GDM1 (cell line): ENCODE data around the gene LRIT1.
A peak's percentile ranks its signal among the peaks of the same experiment; 100 is the strongest.

Experiments used
- DNase-seq: peaks from one replicate; lab custom pipeline; 2025; lab: John Stamatoyannopoulos, UW

The LRIT1 gene

GRCh38 chr10:84214046-84214572 is 27.2 kb downstream of the LRIT1 start:
- no peak for DNase-seq

- no peak for DNase-seq
These were observed 28.3 kb downstream of the LRIT1 start for GRCh38 chr10:84213076-84213475.

GRCh38 chr10:84212014-84212413 is 29.3 kb downstream of the LRIT1 start:
- DNase-seq = no peak

- no peak for DNase-seq
These were observed 29.8 kb downstream of the LRIT1 start for GRCh38 chr10:84211566-84211965.

- DNase-seq = no peak
These were observed 33.3 kb downstream of the LRIT1 start for GRCh38 chr10:84208023-84208422.

- DNase-seq = no peak
These were observed 35.4 kb downstream of the LRIT1 start for GRCh38 chr10:84205853-84206525.

GRCh38 chr10:84205049-84205852 is 36.1 kb downstream of the LRIT1 start:
- peak; percentile 46 for DNase-seq

GRCh38 chr10:84204610-84205009 is 36.7 kb downstream of the LRIT1 start:
- DNase-seq = no peak

GRCh38 chr10:84204122-84204521 is 37.2 kb downstream of the LRIT1 start:
- DNase-seq = no peak

GRCh38 chr10:84202349-84202748 is 39.0 kb downstream of the LRIT1 start:
- DNase-seq = no peak

- DNase-seq = no peak
These were observed 39.7 kb downstream of the LRIT1 start for GRCh38 chr10:84201682-84202081.

- DNase-seq = no peak
These were observed 40.1 kb downstream of the LRIT1 start for GRCh38 chr10:84201244-84201606.

- no peak for DNase-seq
These were observed 40.7 kb downstream of the LRIT1 start for GRCh38 chr10:84200537-84201243.

GRCh38 chr10:84198206-84198915 is 43.0 kb downstream of the LRIT1 start:
- DNase-seq = no peak

GRCh38 chr10:84197643-84198042 is 43.7 kb downstream of the LRIT1 start:
- no peak for DNase-seq

- no peak for DNase-seq
These were observed 44.4 kb downstream of the LRIT1 start for GRCh38 chr10:84196941-84197340.

- no peak for DNase-seq
These were observed 45.3 kb downstream of the LRIT1 start for GRCh38 chr10:84196083-84196482.

- DNase-seq = no peak
These were observed 46.1 kb downstream of the LRIT1 start for GRCh38 chr10:84195044-84195830.

GRCh38 chr10:84194424-84195043 is 46.8 kb downstream of the LRIT1 start, which contains the start of gene CDHR1:
Gene CDHR1, plus strand, starts transcription at chr10:84194537. Its CDS starts 224 bp downstream, at chr10:84194761.
- DNase-seq = no peak

GRCh38 chr10:84193846-84194423 is 47.4 kb downstream of the LRIT1 start:
- no peak for DNase-seq
